ENCODE results near the gene RFX1. TPM values are rescaled to one million over a fixed set of nuclear protein-coding genes. Genes with fewer than 3 reads are reported as not detected.

RFX1 gene
- total and polyA plus RNA-seq, 9 of the 15 experiments (the other 6 are each of a cell fraction or from before 2014, with no cell fraction given), result 0.14 to 19.3 (median 1.2) TPM

- no peak for TF ChIP-seq AFF1 (IDR thresholded peaks at IDR 0.05; ENCODE audit: low read depth in 1 of 2, partially characterized antibody in 2 of 2)
- TF ChIP-seq ZNF586 (CRISPR knock-in tag; conservative IDR thresholded peaks at IDR 0.05), result no peak
- TF ChIP-seq RERE (CRISPR knock-in tag; IDR thresholded peaks at IDR 0.05; ENCODE audit: borderline replicate concordance), result no peak
- no peak for TF ChIP-seq NELFE (IDR thresholded peaks at IDR 0.05; ENCODE audit: insufficient read depth, insufficient read length)
- no peak for TF ChIP-seq MTA1 (IDR thresholded peaks at IDR 0.05; ENCODE audit: borderline replicate concordance)
- TF ChIP-seq SIRT6 (IDR thresholded peaks at IDR 0.05; ENCODE audit: low read depth, low read length), result no peak
- no peak for TF ChIP-seq ZNF76 (CRISPR knock-in tag; IDR thresholded peaks at IDR 0.05; ENCODE audit: borderline replicate concordance)
- TF ChIP-seq TGIF2 (CRISPR knock-in tag; IDR thresholded peaks at IDR 0.05), result no peak
- TF ChIP-seq NUFIP1 (IDR thresholded peaks at IDR 0.05; ENCODE audit: partially characterized antibody), result no peak
- TF ChIP-seq EP300 (IDR thresholded peaks at IDR 0.05; ENCODE audit: low read length), result peak; percentile 52; the same call in 1 of the 2 replicates
- TF ChIP-seq RNF2 (IDR thresholded peaks at IDR 0.05), result no peak
- TF ChIP-seq VEZF1 (CRISPR knock-in tag; IDR thresholded peaks at IDR 0.05), result peak; percentile 80
- no peak for TF ChIP-seq NBN (IDR thresholded peaks at IDR 0.05; ENCODE audit: low read depth)
- no peak for TF ChIP-seq ZNF282 (CRISPR knock-in tag; IDR thresholded peaks at IDR 0.05)
- TF ChIP-seq ETV6 (IDR thresholded peaks at IDR 0.05; ENCODE audit: borderline replicate concordance in 1 of 2, low read depth in 2 of 2, low read length in 1 of 2), result no peak
- no peak for TF ChIP-seq ETV6 (CRISPR knock-in tag; IDR thresholded peaks at IDR 0.05; ENCODE audit: borderline replicate concordance)
- TF ChIP-seq ZNF324 (CRISPR knock-in tag; IDR thresholded peaks at IDR 0.05), result no peak
Observed at GRCh38 chr19:14027856-14028450, 21.8 kb upstream of the RFX1 start, which contains the start of gene RLN3 (continued).
